Measurements from ENCODE around the gene OSCAR. TPM values are rescaled to one million over a fixed set of nuclear protein-coding genes. Genes with fewer than 3 reads are reported as not detected.

Gene OSCAR
- total and polyA plus RNA-seq, 12 donors: 0.22 to 5.3 (median 0.40) TPM; not detected in 1

GRCh38 chr19:54133957-54134590 is 33.5 kb upstream of the OSCAR start:
- DNase-seq: no peak
- ATAC-seq: no peak
- Histone ChIP-seq H3K9me3 (no peaks in the 10 kb centered on the region), H3K27me3 (peaks cover 0 to 6% (median 0%) of the 10 kb centered on the region in 7 donors), H3K4me1 (peaks cover 10 to 23% (median 17%) of the 10 kb centered on the region in 9 donors), H3K27ac (no peak overlapping the region), H3K4me3 (no peak overlapping the region), H3K36me3 (peaks cover 0 to 38% (median 8%) of the 10 kb centered on the region in 9 donors)
- intact Hi-C loops (cut with DNase I): no loop called here
- no peak for TF ChIP-seq CTCF (IDR thresholded peaks at IDR 0.05)
- 63 to 79% methylated on average over 2 of the region's 2 CpGs for WGBS, 2 donors

- Histone ChIP-seq H3K4me1 (peaks cover 4 to 16% (median 11%) of the 10 kb centered on the region in 9 donors), H3K36me3 (peaks cover 0 to 45% (median 14%) of the 10 kb centered on the region in 9 donors), H3K27me3 (peaks cover 0 to 6% (median 0%) of the 10 kb centered on the region in 7 donors), H3K4me3 (no peak overlapping the region), H3K27ac (no peak overlapping the region), H3K9me3 (no peaks in the 10 kb centered on the region)
- ATAC-seq: no peak
- no peak for DNase-seq
- intact Hi-C loops (cut with DNase I): no loop called here
- 79 to 84% methylated on average over 10 of the region's 10 CpGs for WGBS, 2 donors
- no peak for TF ChIP-seq CTCF (IDR thresholded peaks at IDR 0.05)
Measured at GRCh38 chr19:54133312-54133956, 32.8 kb upstream of the OSCAR start.

GRCh38 chr19:54129617-54129996 is 29.0 kb upstream of the OSCAR start:
- Histone ChIP-seq H3K36me3 (peaks cover 4 to 83% (median 50%) of the 10 kb centered on the region in 9 donors), H3K4me3 (no peak overlapping the region), H3K9me3 (no peaks in the 10 kb centered on the region), H3K27ac (no peak overlapping the region), H3K27me3 (peaks cover 0 to 2% (median 0%) of the 10 kb centered on the region in 7 donors), H3K4me1 (no peaks in the 10 kb centered on the region)
- intact Hi-C loops (cut with DNase I): no loop called here
- no peak for TF ChIP-seq CTCF (IDR thresholded peaks at IDR 0.05)
- DNase-seq: no peak
- 97 to 98% methylated on average over 20 of the region's 20 CpGs for WGBS, 2 donors
- no peak for ATAC-seq

GRCh38 chr19:54128796-54129616 is 28.4 kb upstream of the OSCAR start:
- intact Hi-C loops (cut with DNase I): no loop called here
- Histone ChIP-seq H3K4me3 (no peak overlapping the region), H3K27ac (no peak overlapping the region), H3K27me3 (no peaks in the 10 kb centered on the region), H3K9me3 (no peaks in the 10 kb centered on the region), H3K4me1 (no peaks in the 10 kb centered on the region), H3K36me3 (peaks cover 4 to 89% (median 56%) of the 10 kb centered on the region in 9 donors)
- 95 to 96% methylated on average over 40 to 41 of the region's 41 CpGs for WGBS, 2 donors
- no peak for DNase-seq
- no peak for ATAC-seq
- no peak for TF ChIP-seq CTCF (IDR thresholded peaks at IDR 0.05)

All from heart right ventricle (tissue), 16 donors.